Fibroblast of pulmonary artery (primary cell): ENCODE measurements around the gene LURAP1L.

Source experiments
- DNase-seq: peaks from one replicate; pipeline ENCODE4 v3.0.0-alpha.2; 2010; ENCODE audit warnings: low read depth
- H3K4me3 ChIP-seq: replicated peaks from 2 replicates; pipeline ENCODE4 v1.5.1; 2011; ENCODE audit warnings: low read depth, mild to moderate bottlenecking, control low read depth, low read length, moderate library complexity
- CTCF ChIP-seq: IDR thresholded peaks from 2 replicates; pipeline ENCODE4 v1.5.1; 2011; ENCODE audit warnings: mild to moderate bottlenecking, control low read depth, low read length, inconsistent platforms; ENCODE audit errors: missing control alignments

LURAP1L gene

GRCh38 chr9:12809720-12810119, 34.9 kb downstream of the LURAP1L start:
- DNase-seq = no peak
- TF ChIP-seq CTCF = no peak

GRCh38 chr9:12811935-12812334, 37.1 kb downstream of the LURAP1L start:
- H3K4me3 ChIP-seq = no peak overlapping the region
- DNase-seq = no peak
- no peak for TF ChIP-seq CTCF

More at GRCh38 chr9:12809720-12810119, 34.9 kb downstream of the LURAP1L start:
- no peak overlapping the region for H3K4me3 ChIP-seq

- H3K4me3 ChIP-seq = no peak overlapping the region
Measured at GRCh38 chr9:12812710-12813109, 37.9 kb downstream of the LURAP1L start.

GRCh38 chr9:12813533-12813932, 38.7 kb downstream of the LURAP1L start:
- no peak for DNase-seq
- TF ChIP-seq CTCF = no peak
- H3K4me3 ChIP-seq = no peak overlapping the region

More at GRCh38 chr9:12812710-12813109, 37.9 kb downstream of the LURAP1L start:
- DNase-seq = no peak
- no peak for TF ChIP-seq CTCF

- peak overlapping the region; percentile 23 for H3K4me3 ChIP-seq
- peak; percentile 51 for TF ChIP-seq CTCF
- DNase-seq = peak; percentile 98
Measured at GRCh38 chr9:12813960-12814876, 39.4 kb downstream of the LURAP1L start.

- no peak for DNase-seq
- no peak overlapping the region for H3K4me3 ChIP-seq
- TF ChIP-seq CTCF = no peak
Measured at GRCh38 chr9:12814877-12815237, 40.0 kb downstream of the LURAP1L start.
